HUDEP-2 (cell line): ENCODE measurements around the gene GALK2.
"Not testable (repeated sequence)": the region's sequence is repeated elsewhere in the genome, so short reads cannot be mapped to it uniquely, and the experiment has no call there.

Experiments
- DNase-seq, 76 experiments: peaks; one replicate each; lab custom pipeline; 2025; ENCODE audit not compliant: unreplicated experiment in 76 of 76; lab: John Stamatoyannopoulos, UW

The GALK2 gene

DNA sequence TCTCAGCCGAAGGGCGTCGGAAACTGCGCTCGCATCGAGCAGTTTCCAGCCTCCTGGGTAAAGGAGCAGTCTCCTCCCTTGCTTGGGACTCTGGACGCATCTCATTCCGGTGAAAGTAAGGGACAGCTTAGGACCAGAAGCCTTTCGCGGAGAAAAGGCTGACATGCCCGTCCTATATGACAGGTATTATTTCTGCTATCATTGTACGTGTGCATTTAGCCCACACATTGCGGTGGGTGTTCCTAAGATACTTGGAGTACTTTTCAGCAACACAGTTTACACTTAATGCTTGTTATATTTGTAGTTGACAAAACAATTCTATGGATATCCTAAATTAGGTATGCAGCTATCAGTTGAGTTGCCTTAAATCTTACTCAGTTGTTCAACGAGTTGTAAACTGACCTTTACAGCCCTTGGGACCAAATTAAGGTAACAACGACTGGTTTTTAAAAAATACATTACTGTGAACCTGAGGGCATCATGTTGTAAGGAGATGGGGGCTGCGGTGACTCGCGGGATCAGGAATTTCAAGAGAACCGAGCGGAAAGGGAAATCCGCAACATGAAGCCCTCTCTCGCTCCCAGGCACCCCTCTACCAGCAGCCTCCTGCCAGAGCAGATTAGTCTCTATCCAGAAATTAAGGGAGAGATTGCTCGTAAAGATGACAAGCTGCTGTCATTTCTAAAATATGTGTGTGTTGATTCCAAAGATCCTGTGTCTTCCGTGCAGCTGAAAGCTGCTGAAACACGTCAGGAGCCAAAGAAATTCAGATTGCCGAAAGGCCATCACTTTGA is 14.0 kb upstream of the GALK2 start:
- DNase-seq, result peak in 3 of 76 experiments; percentile 8 to 28 (median 13)

DNA sequence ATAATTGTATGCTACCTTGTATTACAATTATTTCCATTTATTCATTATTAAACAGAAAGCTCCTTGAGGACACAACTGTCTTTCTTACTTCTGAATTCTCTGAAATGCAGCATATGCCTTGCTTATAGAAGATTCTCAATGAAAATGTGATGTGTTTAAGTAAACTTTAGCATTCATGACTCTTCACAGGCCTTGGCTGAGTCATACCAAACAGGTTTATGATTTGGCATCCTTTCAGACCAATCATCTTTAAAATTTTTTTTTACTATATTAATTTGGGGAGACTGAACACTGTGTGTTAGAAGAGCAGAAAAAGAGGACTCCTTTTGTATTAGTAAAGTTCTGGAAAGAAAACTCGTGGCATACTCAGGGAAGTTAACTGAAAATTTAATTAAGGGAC is 6.4 kb upstream of the GALK2 start:
- DNase-seq, result no peak

DNA sequence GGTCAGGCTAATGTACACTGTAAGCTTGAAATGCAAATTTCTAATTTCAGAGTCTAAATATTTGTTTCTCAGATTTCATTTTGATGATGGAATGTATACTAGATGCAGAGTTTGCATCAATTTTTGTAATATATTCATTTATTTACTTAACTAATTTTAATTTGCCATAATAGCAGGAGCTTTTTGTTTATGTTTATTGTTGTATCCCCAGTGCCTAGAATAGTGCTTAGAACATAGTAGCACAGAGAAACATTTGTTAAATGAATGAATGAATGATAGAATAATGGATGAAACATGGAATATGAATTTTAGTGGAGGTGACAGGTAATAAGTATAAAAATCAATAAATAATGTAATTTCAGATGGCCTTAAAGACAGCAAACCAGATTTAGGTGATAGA is 5.2 kb upstream of the GALK2 start:
- DNase-seq, result no peak

DNA sequence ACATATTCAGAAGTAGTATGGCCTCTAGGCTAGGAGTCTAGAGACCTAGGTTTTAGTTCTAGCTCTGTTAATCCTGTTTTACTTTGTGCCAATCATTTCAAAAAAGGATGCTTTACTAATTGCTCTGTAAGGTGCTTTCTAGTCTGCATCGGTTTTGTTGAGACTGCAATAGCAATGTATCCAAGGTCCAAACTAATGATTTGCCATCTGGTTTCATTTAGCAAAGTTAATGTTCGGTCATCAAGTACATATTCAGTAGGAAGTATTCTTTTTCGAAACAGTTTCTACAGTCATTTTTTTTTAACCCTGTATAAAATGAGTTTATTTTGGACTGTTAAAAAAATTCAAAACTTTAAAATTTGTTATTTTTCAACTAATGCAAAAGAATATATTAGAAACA is 2.0 kb upstream of the GALK2 start:
- no peak for DNase-seq

DNA sequence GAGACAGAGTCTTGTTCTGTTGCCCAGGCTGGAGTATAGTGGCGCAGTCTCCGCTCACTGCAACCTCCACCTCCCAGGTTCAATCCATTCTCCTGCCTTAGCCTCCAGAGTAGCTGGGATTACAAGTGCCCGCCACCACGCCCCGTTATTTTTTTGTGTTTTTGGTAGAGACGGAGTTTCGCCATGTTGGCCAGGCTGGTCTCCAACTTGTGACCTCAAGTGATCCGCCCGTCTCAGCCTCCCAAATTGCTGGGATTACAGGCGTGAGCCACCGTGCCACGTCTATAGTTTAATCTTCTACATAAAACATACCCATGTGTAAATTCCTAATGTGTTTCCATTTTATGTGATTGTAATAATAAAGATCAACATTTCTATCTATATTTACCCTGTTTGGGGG is 1.7 kb downstream of the GALK2 start:
- DNase-seq, result peak in 4 of 76 experiments; percentile 18 to 29 (median 21)

DNA sequence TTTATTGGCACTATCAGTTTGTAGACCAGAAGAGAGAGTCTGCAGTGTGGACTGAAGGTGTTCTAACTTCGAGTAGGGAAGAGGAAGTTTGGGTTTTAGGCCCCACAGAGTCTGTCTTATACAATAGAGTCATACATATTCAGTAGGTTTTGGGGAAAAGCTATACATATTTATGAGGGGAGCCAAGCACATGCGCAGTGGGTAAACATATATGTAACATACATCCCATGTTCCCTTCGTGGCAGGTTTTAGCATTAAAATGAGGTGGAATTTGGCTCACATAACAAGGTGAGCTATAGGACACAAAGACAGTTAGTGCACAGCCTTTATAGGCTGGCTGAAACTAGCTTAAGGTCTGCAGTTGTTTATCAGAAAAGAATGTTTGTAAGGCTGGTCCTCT is 4.9 kb downstream of the GALK2 start:
- peak in 3 of 76 experiments; percentile 20 to 34 (median 22) for DNase-seq

DNA sequence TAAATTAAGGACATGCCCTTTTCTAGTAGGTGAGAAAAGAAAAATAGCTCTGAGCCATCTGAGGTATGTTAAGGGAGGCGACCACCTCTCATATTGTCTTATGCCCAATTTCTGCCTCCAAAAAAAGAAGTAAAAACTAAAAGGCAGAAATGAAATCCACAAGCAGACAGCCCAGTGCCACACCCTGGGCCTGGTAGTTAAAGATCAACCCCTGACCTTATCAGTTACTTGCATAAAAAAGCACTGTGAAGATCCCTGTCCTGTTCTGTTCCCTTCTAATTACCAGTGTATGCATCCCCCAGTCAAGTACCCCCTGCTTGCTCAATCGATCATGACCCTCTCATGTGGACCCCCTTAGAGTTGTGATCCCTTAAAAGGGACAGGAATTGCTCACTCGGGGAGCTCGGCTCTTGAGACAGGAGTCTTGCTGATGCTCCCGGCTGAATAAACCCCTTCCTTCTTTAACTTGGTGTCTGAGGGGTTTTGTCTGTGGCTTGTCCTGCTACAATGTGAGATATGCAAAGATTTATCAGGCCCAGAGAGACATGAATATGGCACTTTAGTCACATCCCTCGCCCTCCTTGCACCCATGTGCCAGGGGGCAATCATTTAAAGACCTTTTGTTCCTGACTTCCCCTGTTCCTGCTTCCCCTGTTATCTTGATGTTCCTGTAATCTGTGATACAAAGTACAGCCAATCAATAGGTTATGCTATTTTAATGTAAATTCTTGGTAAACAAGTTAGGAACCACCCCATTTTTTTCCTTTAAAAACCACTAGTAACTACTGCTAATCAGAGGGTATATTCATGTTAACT is 5.7 kb downstream of the GALK2 start:
- peak in 1 of 76 experiments; percentile 5 for DNase-seq

GRCh38 chr15:49178497-49178896 is 8.4 kb downstream of the GALK2 start:
- DNase-seq, result peak in 5 of 76 experiments; percentile 6 to 24 (median 12)

DNA sequence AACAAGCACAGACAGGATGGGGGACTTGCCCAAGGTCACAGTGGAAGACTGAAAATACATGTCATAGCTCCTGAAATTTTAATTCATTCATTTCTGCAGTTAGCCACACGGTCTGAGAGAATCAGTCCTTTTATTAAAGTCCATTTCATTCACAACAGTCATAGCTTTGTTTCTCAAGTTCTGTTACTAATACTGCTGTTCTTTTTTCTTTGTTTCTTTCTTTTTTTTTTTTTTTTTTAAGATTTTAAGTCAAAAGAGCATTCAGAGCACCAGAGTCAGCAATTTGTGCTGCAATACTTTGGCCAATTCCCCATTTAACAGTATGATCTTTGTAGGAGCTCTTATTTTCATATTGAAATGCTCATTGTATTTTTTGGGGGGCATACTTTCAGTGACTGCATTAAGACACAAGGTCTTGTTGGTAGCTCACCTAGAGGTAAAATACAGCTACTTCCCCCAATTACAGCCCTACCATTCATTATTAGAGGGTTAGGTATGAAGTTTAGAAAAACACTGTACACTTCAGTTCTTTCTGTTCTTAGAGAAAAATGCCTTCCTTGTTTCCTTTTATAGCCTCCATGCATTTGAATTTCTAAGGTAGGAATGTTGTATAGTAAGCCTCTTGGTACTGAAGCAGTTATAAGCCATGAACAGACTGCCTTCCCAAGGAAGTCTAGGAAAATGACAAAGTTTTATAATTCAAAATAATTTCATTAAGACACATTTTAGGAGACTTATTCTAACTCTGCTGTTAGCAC is 9.6 kb downstream of the GALK2 start:
- DNase-seq, result no peak

DNA sequence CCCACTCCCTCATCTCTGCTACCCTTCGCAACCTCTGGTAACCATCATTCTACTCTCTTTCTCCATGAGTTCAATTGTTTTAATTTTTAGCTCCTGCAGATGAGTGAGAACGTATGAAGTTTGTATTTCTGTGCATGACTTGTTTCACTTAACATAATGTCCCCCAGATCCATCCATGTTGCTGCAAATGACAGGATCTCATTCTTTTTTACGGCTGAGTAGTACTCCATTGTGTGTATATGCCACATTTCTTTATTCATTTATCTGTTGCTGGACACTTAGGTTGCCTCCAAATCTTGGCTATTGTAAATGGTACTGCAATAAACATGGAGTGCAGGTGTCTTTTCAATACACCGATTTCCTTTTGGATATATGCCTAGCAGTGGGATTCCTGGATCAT is 12.1 kb downstream of the GALK2 start:
- no peak for DNase-seq

DNA sequence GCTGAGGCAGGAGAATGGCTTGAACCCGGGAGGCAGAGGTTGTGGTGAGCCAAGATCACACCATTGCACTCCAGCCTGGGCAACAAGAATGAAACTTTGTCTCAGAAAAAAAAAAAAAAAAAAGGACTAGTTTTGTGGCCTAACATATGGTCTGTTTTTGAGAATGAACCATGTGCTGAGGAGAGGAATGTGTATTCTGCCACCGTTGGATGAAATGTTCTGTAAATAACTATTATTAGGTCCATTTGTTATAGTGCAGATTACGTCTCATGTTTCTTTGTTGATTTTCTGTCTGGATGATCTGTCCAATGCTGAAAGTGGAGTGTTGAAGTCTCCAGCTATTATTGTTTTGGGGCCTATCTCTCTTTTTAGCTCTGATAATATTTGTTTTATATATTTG is 13.7 kb downstream of the GALK2 start:
- not testable (repeated sequence) for DNase-seq

- DNase-seq, result no peak
These were observed 15.4 kb downstream of the GALK2 start for GRCh38 chr15:49185473-49185872.

- DNase-seq, result no peak
These were observed 17.6 kb downstream of the GALK2 start for GRCh38 chr15:49187549-49188245.

DNA sequence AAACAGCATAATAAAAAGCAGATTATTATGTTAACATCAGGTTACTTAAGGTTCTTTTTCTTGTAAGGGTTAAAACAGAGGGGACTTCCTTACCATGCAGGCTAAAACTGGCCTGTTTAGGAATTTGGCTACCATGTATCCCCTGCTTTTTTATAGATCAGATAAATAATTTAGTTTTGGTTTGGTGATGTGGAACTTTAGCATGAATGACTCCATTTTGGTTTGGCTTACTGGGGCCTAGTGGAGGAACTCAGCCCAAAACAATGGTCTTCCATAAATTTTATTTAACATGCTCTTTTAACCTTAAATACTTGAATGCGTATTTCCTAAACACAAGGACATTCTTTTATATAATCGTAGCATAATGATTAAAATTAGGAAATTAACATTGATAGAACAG is 18.9 kb downstream of the GALK2 start:
- no peak for DNase-seq

- DNase-seq, result peak in 1 of 76 experiments; percentile 23
These were observed 19.6 kb downstream of the GALK2 start for GRCh38 chr15:49189631-49190030.

DNA sequence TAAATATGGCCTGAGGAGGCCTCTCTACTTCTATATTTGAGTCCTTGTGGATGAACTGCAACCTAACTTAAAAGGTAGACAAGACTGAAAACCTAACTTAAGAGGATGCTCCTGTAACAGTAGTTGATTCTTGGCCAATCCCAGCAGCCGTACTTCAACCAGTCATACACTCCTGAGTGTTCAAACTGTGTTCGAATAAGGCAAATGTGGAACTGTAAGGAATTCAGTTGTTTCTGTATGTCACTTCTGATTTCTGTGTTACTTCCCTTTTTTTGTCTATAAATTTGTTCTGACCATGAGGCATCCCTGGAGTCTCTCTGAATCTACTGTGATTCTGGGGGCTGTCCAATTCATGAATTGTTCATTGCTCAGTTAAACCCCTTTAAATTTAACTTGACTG is 20.5 kb downstream of the GALK2 start:
- DNase-seq, result peak in 1 of 76 experiments; percentile 18

DNA sequence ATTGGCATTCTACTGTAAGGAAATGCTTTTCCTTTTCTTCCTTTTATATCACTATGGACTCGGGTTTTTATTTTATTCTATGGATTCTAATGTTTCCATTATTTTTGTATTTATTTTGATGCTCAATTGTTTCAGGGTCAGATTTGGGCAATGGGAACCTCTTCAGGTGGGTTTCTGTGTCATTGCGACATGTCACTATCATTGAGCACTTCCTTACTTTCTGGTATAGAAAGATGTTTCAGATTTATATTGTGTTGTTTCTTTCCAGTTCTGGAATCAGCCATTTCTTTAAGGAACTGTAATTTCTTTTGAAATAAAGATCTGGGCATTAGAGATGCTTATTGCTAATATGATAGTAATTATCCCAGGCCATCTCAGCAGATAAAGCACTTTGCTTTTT is 21.8 kb downstream of the GALK2 start:
- DNase-seq, result no peak

GRCh38 chr15:49196856-49197255 is 26.8 kb downstream of the GALK2 start:
- no peak for DNase-seq

DNA sequence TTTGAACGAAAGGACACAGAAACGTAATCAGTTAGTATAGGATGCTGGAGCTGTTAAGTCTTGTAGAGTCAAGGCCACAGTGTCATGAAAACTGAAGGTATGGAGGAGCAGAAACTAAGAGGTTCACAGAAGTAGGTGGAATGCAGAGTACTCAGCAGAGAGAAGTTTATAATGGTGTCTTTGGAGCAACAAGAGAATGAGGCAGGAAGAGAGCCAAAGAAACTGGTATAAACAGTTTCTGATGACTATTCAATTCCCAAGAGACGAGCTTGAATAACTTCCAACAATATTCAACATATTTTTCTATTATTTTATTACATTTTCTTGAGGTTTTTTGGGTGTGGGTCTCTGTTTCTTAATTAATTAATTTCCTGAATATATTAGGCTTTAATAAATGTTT is 29.6 kb downstream of the GALK2 start:
- no peak for DNase-seq

DNA sequence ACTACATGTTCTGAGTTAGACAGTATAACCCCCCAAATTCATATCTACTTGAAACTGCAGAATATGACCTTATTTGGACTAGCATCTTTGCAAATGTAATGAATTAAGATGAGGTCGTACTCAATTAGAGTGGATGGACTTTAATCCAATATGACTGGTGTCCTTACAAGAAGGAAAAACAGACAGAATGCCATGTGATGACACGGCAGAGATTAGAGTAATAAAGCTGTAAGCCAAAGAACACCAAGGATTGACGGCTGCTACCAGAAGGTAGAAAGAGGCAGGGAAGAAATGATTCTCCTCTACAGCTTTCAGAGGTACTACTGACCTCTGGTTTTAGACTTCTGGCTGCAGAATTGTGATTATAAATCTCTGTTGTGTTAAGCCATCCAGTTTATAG is 30.3 kb downstream of the GALK2 start:
- DNase-seq, result no peak

DNA sequence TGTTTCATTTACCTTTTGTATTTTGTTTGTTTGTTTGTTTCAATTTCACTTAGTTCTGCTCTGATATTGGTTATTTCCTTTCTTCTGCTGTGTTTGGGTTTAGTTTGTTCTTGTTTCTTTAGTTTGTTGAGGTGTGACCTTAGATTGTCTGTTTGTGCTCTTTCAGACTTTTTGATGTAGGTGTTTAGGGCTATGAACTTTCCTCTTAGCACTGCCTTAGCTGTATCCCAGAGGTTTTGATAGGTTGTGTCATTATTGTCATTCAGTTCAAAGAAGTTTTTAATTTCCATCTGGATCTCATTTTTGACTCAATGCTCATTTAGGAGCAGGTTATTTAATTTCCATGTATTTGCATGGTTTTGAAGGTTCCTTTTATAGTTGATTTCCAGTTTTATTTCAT is 38.1 kb downstream of the GALK2 start:
- DNase-seq, result not testable (repeated sequence)
